ENCODE data around the gene RBM44. TPM values are rescaled to one million over a fixed set of nuclear protein-coding genes. Genes with fewer than 3 reads are reported as not detected.

The RBM44 gene
- total RNA-seq (2022; extraction: Qiagen RNA extraction; ENCODE audit: low read depth), result 0.15 to 0.41 TPM (median 0.24 TPM) in 5 replicates

DNA sequence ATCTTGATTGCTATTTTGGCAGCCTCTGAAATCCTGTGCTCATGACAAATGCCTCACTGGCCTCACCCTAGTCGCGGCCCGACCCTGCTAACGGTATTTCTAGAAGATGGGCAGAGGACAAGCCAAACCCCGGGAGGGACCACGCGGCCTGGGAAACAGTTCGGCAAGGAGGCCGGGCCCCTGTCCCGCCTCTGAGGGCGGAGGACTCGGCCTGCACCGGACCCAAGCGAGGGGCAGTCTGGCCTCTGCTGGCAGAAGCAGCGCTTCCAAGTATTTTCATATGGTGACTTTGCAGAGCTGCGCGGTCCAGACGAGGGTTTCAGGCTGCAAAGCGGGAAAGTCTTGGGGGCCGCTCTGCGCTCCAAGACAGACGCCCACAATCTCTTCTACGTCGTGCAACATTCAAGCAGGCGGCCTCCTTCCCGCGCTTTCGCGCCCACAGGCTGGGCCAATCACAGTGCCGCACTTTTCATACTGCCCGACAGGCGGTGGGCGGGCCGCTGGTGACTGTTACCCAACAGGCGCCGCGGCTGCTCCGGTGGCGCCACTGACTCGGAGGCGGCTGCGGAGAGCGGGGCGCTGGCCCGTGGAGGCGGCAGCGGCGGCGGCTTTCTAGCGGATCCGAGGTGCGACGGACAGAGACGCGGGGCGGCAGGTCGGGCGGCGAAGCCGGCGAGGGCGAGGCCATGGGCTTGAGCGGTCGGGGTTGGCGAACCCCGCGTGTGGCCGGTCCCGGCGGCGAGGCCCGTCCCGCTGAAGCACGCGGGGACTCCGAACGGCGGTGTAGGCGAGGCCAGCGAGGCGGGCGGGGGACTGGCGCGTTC lies at the start of gene RBM44:
RBM44 (plus strand) TSS at position 544 of the 824 bp plus-strand sequence. CDS start 14,831 bp downstream, outside the sequence.

GRCh38 chr2:237859533-237860272 lies 61.1 kb downstream of the RBM44 start, which contains the start of gene RAMP1:
TSS of gene RAMP1 (plus strand) at chr2:237859623. CDS start at chr2:237859676, 53 bp downstream.

Other genes with a start within 250 kb of the RBM44 start
- gene PRLH, start 232.2 kb upstream of the RBM44 start, total RNA-seq (2022; extraction: Qiagen RNA extraction; ENCODE audit: low read depth), result not detected in 5 replicates
- gene RAB17, start 208.0 kb upstream of the RBM44 start, total RNA-seq (2022; extraction: Qiagen RNA extraction; ENCODE audit: low read depth), result 0.09 to 0.32 TPM (median 0.13 TPM) in 4 of 5 replicates, not detected in the other
- 71.8 to 109 TPM (median 91.5 TPM) in 5 replicates for gene LRRFIP1, start 171.2 kb upstream of the RBM44 start, total RNA-seq (2022; extraction: Qiagen RNA extraction; ENCODE audit: low read depth)
- gene RAMP1, start 60.8 kb downstream of the RBM44 start, total RNA-seq (2022; extraction: Qiagen RNA extraction; ENCODE audit: low read depth), result 0.09 TPM in 1 of 5 replicates, not detected in the others
- 40.8 to 57.8 TPM (median 53.1 TPM) in 5 replicates for gene UBE2F, start 168.2 kb downstream of the RBM44 start, total RNA-seq (2022; extraction: Qiagen RNA extraction; ENCODE audit: low read depth)

Data from A549 treated with CpdA at 1 μM for 4 hours (cell line).